GM18858 (cell line): Measurements from ENCODE around the gene MSH5.
"Not testable (repeated sequence)": the region's sequence is repeated elsewhere in the genome, so short reads cannot be mapped to it uniquely, and the experiment has no call there.

Source experiments
- ATAC-seq: cut with Tn5 transposase; IDR thresholded peaks from one replicate; pipeline ENCODE4 v1.9.1; 2021; ENCODE audit not compliant: unreplicated experiment

Gene MSH5

GRCh38 chr6:31796993-31797385, 57.2 kb downstream of the MSH5 start:
- no peak for ATAC-seq

- no peak for ATAC-seq
Measured at GRCh38 chr6:31797588-31797987, 57.8 kb downstream of the MSH5 start.

- ATAC-seq = no peak
Measured at GRCh38 chr6:31799781-31800180, 60.0 kb downstream of the MSH5 start.

GRCh38 chr6:31801031-31801927, 61.5 kb downstream of the MSH5 start:
- ATAC-seq = not testable (repeated sequence)

- no peak for ATAC-seq
Measured at GRCh38 chr6:31805939-31806469, 66.2 kb downstream of the MSH5 start.

GRCh38 chr6:31806470-31807272, 66.9 kb downstream of the MSH5 start, which contains the start of gene LSM2:
Gene LSM2 (minus strand): TSS chr6:31806966. CDS start chr6:31806757, 209 bp downstream.
- peak; percentile 63 for ATAC-seq

GRCh38 chr6:31808599-31808998, 68.8 kb downstream of the MSH5 start:
- not testable (repeated sequence) for ATAC-seq

GRCh38 chr6:31811645-31812044, 71.8 kb downstream of the MSH5 start:
- ATAC-seq = no peak
